Glutamatergic neuron (in vitro differentiated cells): ENCODE results near the gene APBB1IP. TPM values are rescaled to one million over a fixed set of nuclear protein-coding genes. Genes with fewer than 3 reads are reported as not detected.

ENCODE experiments used
- DNase-seq: peaks from one replicate; pipeline ENCODE4 v3.0.0; 2022
- H3K27ac Mint-ChIP-seq: one replicate; pipeline ENCODE4 v1.8.0; 2020; ENCODE audit warnings: mild to moderate bottlenecking, mixed read lengths, inconsistent platforms; ENCODE audit not compliant: unreplicated experiment
- H3K27me3 Mint-ChIP-seq: one replicate; pipeline ENCODE4 v1.8.0; 2020; ENCODE audit warnings: mild to moderate bottlenecking, moderate library complexity, mixed read lengths, inconsistent platforms; ENCODE audit not compliant: unreplicated experiment
- H3K36me3 Mint-ChIP-seq: one replicate; pipeline ENCODE4 v1.8.0; 2020; ENCODE audit warnings: mild to moderate bottlenecking, mixed read lengths, inconsistent platforms; ENCODE audit not compliant: unreplicated experiment
- H3K4me1 Mint-ChIP-seq: one replicate; pipeline ENCODE4 v1.8.0; 2020; ENCODE audit warnings: mild to moderate bottlenecking, low read depth, mixed read lengths, inconsistent platforms; ENCODE audit not compliant: unreplicated experiment
- H3K4me3 Mint-ChIP-seq: one replicate; pipeline ENCODE4 v1.8.0; 2020; ENCODE audit warnings: mild to moderate bottlenecking, mixed read lengths, inconsistent platforms; ENCODE audit not compliant: unreplicated experiment
- H3K9me3 Mint-ChIP-seq: one replicate; pipeline ENCODE4 v1.8.0; 2020; ENCODE audit warnings: mild to moderate bottlenecking, moderate library complexity, mixed read lengths, inconsistent platforms; ENCODE audit not compliant: unreplicated experiment
- total RNA-seq: library from RNA; stranded (reverse); fragmentation: NEBNext Ultra II Directional; extraction: Animal tissue kit (Norgen Biotek cat#: 25700); gene quantifications from one replicate; pipeline ENCODE4 v1.2.1, GENCODE V29; 2021; ENCODE audit not compliant: unreplicated experiment
- TF ChIP-seq, protein P1 (sequence below): fragments of 200-600 bp; sonication (generic); IDR thresholded peaks from one replicate; pipeline ENCODE4 v1.5.0; 2021; ENCODE audit not compliant: partially characterized antibody, unreplicated experiment

The APBB1IP gene
- total RNA-seq, 1 donor from 2014 or later: not detected

DNA sequence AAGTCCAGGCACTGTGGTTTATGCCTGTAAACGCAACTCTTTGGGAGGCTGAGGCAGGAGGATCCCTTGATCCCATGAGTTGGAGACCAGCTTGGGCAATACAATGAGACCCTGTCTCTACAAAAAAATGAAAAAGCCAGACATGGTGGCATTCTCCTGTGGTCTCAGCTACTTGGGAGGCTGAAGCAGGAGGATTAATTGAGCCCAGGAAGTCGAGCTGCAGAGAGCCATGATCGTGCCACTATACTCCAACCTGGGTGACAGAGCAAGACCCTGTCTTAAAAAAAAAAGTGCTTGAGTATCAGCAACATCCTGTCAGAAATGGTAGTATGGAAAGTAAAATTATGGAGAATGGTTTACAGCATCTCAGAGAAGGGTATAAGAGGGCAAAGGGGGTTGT, 11.6 kb downstream of the APBB1IP start:
- Mint-ChIP-seq H3K27ac (no peak overlapping the region), H3K4me1 (no peaks in the 10 kb centered on the region), H3K36me3 (no peaks in the 10 kb centered on the region), H3K27me3 (no peaks in the 10 kb centered on the region), H3K4me3 (no peak overlapping the region), H3K9me3 (no peaks in the 10 kb centered on the region)
- TF ChIP-seq, protein P1, sequence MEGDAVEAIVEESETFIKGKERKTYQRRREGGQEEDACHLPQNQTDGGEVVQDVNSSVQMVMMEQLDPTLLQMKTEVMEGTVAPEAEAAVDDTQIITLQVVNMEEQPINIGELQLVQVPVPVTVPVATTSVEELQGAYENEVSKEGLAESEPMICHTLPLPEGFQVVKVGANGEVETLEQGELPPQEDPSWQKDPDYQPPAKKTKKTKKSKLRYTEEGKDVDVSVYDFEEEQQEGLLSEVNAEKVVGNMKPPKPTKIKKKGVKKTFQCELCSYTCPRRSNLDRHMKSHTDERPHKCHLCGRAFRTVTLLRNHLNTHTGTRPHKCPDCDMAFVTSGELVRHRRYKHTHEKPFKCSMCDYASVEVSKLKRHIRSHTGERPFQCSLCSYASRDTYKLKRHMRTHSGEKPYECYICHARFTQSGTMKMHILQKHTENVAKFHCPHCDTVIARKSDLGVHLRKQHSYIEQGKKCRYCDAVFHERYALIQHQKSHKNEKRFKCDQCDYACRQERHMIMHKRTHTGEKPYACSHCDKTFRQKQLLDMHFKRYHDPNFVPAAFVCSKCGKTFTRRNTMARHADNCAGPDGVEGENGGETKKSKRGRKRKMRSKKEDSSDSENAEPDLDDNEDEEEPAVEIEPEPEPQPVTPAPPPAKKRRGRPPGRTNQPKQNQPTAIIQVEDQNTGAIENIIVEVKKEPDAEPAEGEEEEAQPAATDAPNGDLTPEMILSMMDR: no peak
- no peak for DNase-seq

DNA sequence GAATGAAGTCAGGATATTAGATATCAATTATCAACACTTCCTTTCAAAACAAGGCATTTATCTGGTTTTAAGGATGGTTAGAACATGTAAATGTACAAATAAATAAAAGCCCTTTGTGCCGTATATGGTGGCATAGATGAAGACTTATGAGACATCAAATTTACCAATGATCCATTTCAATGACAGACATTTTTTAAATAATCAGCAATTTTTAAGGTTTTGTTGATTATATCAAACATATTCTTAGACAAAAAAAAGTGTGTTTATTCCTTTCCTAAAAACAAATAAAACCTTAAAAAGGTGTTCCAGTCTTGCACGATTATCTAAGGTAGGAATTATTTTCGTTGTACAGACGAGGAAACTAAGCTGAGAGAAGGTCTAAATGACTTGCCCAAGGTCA, 13.8 kb downstream of the APBB1IP start:
- Mint-ChIP-seq H3K36me3 (no peaks in the 10 kb centered on the region), H3K4me3 (no peak overlapping the region), H3K4me1 (no peaks in the 10 kb centered on the region), H3K27ac (no peak overlapping the region), H3K9me3 (no peaks in the 10 kb centered on the region), H3K27me3 (no peaks in the 10 kb centered on the region)
- no peak for DNase-seq
- TF ChIP-seq, protein P1: no peak

DNA sequence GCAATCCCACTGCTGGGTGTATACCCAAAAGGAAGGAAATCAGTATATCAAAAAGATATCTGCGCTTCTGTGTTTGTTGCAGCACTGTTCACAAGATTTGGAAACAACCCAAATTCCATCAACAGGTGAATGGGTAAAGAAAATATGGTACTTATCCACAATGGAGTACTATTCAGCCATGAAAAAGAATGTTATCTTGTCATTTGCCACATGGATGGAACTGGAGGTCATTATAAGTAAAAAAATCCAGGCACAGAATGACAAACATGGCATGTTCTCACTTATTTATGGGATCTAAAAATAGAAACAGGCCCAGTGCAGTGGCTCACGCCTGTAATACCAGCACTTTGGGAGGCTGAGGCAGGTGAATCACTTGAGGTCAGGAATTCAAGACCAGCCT, 15.7 kb downstream of the APBB1IP start:
- Mint-ChIP-seq H3K27ac (no peak overlapping the region), H3K27me3 (no peaks in the 10 kb centered on the region), H3K9me3 (no peaks in the 10 kb centered on the region), H3K4me3 (no peak overlapping the region), H3K36me3 (no peaks in the 10 kb centered on the region), H3K4me1 (no peaks in the 10 kb centered on the region)
- no peak for DNase-seq
- TF ChIP-seq, protein P1: no peak

DNA sequence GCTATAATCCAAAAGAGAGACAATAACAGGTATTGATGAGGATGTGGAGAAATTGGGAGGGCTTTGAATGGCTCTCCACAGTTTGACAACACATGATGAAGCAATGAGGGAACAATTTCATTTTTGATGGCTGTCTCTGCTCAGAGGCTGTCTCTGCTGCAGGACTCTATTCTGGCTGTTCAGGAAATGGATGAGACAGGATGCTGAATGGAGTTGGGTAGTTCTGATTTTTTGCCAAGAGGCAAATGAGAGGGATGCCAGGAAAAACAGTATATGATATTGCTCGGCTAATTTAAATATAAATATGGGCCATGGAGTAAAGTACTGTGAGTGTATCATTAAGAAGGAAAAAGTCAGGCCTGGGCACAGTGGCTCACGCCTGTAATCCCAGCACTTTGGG, 16.8 kb downstream of the APBB1IP start:
- Mint-ChIP-seq H3K4me3 (no peak overlapping the region), H3K27ac (no peak overlapping the region), H3K36me3 (no peaks in the 10 kb centered on the region), H3K27me3 (no peaks in the 10 kb centered on the region), H3K9me3 (peaks cover 2% of the 10 kb centered on the region), H3K4me1 (no peaks in the 10 kb centered on the region)
- TF ChIP-seq, protein P1: no peak
- no peak for DNase-seq

DNA sequence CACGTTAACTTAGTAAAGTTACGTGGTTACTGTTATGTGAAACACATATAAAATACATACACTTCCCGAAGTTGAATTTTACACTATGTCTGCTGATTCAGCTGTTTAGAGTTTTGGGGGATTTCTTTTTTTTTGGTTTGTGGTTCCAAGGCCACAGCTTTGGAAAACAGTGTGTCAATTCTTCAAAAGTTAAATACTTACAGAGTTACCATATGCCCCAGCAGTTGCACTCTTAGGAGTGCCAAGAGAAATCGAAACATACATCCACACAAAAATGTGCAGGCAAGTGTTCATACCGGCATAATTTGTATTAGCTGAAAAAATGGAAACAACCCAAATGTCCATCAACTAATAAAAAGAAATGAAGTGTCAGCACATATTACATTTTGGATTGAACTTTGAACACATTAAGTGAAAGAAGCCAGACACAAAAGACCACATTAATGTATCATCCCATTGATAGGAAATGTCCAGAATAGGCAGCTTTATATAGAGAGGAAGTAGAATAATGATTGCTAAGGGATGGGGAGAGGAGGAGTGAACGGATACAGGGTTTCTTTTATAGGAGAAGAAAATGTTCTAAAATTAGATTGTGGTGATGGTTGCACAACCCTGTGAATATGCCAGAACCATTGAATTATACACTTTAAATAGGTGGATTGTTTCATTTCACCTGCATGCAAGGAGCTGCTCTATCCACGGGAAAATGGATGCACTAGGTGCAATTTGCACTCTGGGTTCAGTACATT, 17.6 kb downstream of the APBB1IP start:
- no peak for DNase-seq
- no peaks in the 10 kb centered on the region for H3K4me1 Mint-ChIP-seq
- no peaks in the 10 kb centered on the region for H3K27me3 Mint-ChIP-seq
- TF ChIP-seq, protein P1: no peak
- peaks cover 2% of the 10 kb centered on the region for H3K9me3 Mint-ChIP-seq
- H3K36me3 Mint-ChIP-seq: no peaks in the 10 kb centered on the region
- H3K27ac Mint-ChIP-seq: no peak overlapping the region
- no peak overlapping the region for H3K4me3 Mint-ChIP-seq
